ENCODE results near the gene C12orf43. TPM values are rescaled to one million over a fixed set of nuclear protein-coding genes. Genes with fewer than 3 reads are reported as not detected.

C12orf43 gene
- total RNA-seq, 2 donors from 2014 or later: 16.9 to 19.9 TPM

DNA sequence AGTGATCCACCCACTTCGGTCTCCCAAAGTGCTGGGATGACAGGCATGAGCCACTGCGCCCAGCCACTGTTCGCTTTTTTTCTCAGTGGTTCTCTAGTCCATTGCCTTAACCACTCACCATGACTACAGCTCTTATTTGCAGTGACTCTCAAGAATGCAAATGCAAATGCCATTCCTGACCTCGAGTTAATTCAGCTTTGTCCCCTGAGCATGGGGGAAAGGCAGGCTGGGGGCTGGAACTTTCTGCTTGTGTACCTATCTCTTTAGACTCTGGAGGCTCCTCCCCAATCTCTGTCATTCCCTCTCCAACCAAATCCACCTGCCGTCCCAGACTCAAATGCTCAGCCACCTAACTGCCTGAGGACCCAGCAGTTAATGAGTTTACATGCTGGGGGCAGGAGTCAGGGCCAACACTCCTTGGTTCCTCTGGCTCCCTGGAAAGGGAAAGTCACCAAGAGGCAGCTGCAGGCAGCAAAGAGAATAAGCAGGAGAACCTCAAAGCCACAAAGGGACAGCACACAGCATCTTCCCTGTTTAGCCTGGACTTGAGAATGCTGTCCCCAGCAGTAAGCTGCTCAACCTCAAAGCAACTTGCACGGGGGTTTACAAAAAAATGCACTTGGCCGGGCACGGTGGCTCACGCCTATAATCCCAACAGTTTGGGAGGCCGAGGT, 43.3 kb downstream of the C12orf43 start:
- no peak overlapping the region for H3K27ac Mint-ChIP-seq

DNA sequence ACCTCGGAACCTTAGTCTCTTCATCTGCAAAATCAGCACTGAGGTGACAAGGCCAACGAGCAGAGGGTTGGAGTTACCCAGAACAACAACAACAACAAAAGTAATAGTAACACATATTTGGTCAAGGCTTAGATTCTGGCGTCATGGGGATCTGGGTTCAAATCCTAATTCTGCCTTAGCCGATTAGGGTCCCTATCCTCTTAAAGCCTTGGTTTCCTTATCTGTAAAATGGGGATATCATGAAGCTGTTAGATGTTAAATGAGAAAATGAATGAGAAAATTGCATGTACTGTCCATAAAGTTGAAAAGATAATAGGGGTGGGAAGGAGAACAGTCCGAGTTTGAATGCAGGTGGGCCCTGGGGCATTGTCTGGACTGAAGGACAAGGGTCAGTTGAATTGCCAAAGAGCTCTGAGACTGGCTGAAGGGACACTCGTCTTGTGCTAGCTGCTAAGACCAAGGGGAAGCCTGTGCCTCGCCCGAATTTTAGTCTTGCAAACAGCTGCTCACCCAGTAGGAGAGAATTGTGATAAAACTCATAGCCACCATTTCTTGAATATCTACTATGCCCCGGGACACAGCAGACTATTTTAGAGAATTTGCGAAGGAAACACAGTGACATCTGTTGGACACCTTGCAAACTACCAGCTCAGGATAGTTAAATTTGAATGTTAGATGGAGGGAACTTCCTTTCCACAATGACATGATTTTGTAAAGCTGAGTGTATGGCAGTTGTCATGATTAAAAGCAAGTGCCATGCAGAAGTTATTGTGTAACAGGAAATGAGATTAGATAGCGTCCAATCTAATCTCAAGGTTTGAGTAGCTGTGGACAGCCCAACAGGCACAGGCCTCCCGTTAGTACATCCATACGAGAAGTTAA, 44.7 kb downstream of the C12orf43 start:
- ATAC-seq (peak; percentile 88 to 91), DNase-seq (ENCODE audit: low spot score in 2 of 2) (peak in 1 of 2 donors; percentile 20)
- no peaks in the 10 kb centered on the region for H3K9me3 Mint-ChIP-seq
- no peaks in the 10 kb centered on the region for H3K36me3 Mint-ChIP-seq
- no peak overlapping the region for H3K27ac Mint-ChIP-seq

More for the DNA sequence above, 43.3 kb downstream of the C12orf43 start:
- ATAC-seq (no peak), DNase-seq (ENCODE audit: low spot score in 2 of 2) (no peak)
- Mint-ChIP-seq H3K36me3 (no peaks in the 10 kb centered on the region), H3K9me3 (no peaks in the 10 kb centered on the region)

DNA sequence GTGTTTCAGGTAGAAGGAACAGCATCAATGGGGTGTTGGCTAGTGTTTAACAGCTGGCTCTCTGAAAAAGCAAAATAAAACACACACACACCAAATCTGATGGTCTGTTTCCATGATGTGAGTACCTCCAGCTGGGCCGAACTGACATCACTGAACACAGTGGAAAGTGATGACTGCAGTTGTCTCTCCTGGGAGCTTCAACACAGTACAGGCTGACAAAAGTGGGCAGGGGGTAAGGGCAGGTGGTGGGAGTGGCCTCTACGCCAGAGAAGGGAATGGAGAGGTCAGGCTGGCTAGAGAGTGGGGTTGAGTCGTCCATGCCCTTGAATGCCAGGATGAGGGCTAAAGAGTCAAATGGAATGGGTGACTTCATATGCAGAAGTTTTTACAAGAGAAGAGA, 46.0 kb downstream of the C12orf43 start:
- Mint-ChIP-seq H3K9me3 (no peaks in the 10 kb centered on the region), H3K27ac (no peak overlapping the region), H3K36me3 (no peaks in the 10 kb centered on the region)
- no peak for DNase-seq (ENCODE audit: low spot score in 2 of 2)
- ATAC-seq: no peak

- ATAC-seq: no peak
- H3K9me3 Mint-ChIP-seq: no peaks in the 10 kb centered on the region
- no peaks in the 10 kb centered on the region for H3K36me3 Mint-ChIP-seq
- H3K27ac Mint-ChIP-seq: peak overlapping the region in 1 of 2 donors; percentile 4
- no peak for DNase-seq (ENCODE audit: low spot score in 2 of 2)
These were observed 50.7 kb downstream of the C12orf43 start for GRCh38 chr12:120965534-120966091.

- no peak for DNase-seq (ENCODE audit: low spot score in 2 of 2)
- no peak overlapping the region for H3K27ac Mint-ChIP-seq
- no peaks in the 10 kb centered on the region for H3K9me3 Mint-ChIP-seq
These were observed 52.0 kb downstream of the C12orf43 start for GRCh38 chr12:120964298-120964697.

DNA sequence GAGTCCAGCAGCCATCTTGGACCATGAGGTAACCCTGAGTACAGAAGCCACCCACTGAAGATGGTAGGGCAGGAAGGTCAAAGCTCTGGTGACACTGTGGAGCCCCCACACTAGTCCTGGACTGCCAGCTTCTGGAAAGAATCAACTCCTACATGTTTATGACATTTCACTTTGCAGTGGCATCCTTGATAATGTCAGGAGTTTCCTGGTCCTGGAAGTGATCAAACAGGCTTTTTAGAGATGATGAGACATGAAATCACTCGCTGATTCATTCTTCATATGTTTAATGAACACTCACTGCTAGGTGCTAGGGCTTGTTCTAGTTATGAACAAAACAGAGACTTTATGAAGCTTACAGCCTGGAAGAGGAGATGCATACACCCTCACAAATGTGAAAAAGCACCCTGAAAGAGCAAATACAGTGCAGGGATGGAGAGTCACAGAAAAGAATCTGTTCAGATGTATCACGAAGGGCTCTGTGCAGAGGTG, 53.7 kb downstream of the C12orf43 start:
- ATAC-seq (peak; percentile 56 to 79), DNase-seq (ENCODE audit: low spot score in 2 of 2) (peak in 1 of 2 donors; percentile 28)
- no peaks in the 10 kb centered on the region for H3K9me3 Mint-ChIP-seq
- H3K36me3 Mint-ChIP-seq: no peaks in the 10 kb centered on the region
- H3K27ac Mint-ChIP-seq: peak overlapping the region; percentile 72 to 83

More at GRCh38 chr12:120964298-120964697, 52.0 kb downstream of the C12orf43 start:
- no peaks in the 10 kb centered on the region for H3K36me3 Mint-ChIP-seq
- ATAC-seq: no peak

- H3K27ac Mint-ChIP-seq: peak overlapping the region; percentile 72 to 83
- H3K36me3 Mint-ChIP-seq: no peaks in the 10 kb centered on the region
- ATAC-seq (no peak), DNase-seq (ENCODE audit: low spot score in 2 of 2) (no peak)
- H3K9me3 Mint-ChIP-seq: no peaks in the 10 kb centered on the region
These were observed 54.4 kb downstream of the C12orf43 start for GRCh38 chr12:120961604-120962531.

DNA sequence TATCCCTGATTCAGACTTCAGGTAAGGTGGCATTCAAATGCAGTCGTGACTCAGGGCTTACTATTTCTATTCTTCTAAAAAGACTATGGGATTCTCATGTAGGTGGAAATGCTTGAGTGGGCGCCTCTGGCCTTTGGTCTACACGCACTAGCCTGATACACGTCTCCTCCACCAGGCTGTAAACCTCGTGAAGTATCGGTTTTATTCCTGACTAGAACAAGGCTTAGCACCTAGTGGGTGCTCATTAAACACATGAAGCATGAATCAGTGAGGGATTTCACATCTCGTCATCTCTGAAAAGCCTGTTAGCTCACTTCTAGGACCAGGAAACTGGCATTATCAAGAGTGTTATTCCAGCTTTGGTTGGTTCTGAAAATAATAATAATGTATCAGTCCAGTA, 55.6 kb downstream of the C12orf43 start:
- Mint-ChIP-seq H3K27ac (peak overlapping the region in 1 of 2 donors; percentile 85), H3K9me3 (no peaks in the 10 kb centered on the region), H3K36me3 (no peaks in the 10 kb centered on the region)
- peak; percentile 43 to 47 for ATAC-seq
- DNase-seq (ENCODE audit: low spot score in 2 of 2): peak in 1 of 2 donors; percentile 22

GRCh38 chr12:120959111-120959878, 57.0 kb downstream of the C12orf43 start:
- ATAC-seq (no peak), DNase-seq (ENCODE audit: low spot score in 2 of 2) (no peak)
- Mint-ChIP-seq H3K36me3 (no peaks in the 10 kb centered on the region), H3K27ac (peak overlapping the region in 1 of 2 donors; percentile 85), H3K9me3 (no peaks in the 10 kb centered on the region)

- Mint-ChIP-seq H3K9me3 (no peaks in the 10 kb centered on the region), H3K36me3 (no peaks in the 10 kb centered on the region), H3K27ac (no peak overlapping the region)
- DNase-seq (ENCODE audit: low spot score in 2 of 2): no peak
- ATAC-seq: no peak
These were observed 59.5 kb downstream of the C12orf43 start for GRCh38 chr12:120956579-120957300.

DNA sequence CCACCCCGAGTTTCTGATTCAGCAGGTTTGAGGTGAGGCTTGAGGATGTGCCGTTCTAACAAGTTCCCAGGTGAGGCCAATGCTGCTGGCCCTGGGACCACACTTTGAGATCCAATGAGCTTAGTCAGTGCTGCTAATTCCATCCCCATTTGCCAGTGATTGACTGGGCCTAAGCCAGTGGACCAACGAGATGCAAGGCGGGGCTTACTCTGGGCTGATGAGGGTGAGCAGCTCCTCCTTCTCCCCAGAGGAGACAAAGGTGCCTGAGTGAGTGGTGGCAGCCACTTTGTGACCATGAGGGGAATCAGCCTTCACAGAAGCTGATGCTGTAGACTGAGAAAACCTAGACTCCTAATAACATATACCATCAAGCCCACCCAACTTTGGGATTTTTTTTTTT, 61.1 kb downstream of the C12orf43 start:
- no peaks in the 10 kb centered on the region for H3K36me3 Mint-ChIP-seq
- DNase-seq (ENCODE audit: low spot score in 2 of 2): no peak
- ATAC-seq: no peak
- H3K27ac Mint-ChIP-seq: no peak overlapping the region
- no peaks in the 10 kb centered on the region for H3K9me3 Mint-ChIP-seq

DNA sequence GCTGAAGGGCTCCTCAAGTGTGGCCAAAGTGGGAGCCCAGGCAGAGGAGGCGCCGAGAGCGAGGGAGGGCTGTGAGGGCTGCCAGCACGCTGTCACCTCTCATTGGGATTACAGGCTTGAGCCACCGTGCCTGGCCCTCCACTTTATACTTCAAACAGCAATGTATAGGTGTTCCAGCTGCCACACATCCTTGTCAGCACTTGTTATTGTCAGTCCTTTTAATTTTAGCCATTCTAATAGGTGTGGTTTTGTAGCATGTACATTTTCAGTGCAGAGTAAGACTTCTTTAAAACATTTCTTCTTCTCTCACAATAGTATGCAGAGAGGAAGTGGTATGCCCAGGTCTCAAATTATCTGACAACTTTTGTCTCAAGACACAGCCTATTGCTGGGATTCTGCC, 65.5 kb downstream of the C12orf43 start:
- Mint-ChIP-seq H3K27ac (no peak overlapping the region), H3K9me3 (no peaks in the 10 kb centered on the region), H3K36me3 (no peaks in the 10 kb centered on the region)
- ATAC-seq: no peak
- no peak for DNase-seq (ENCODE audit: low spot score in 2 of 2)
